NCI-H2029 treated with DMSO at 0.1 percent for 48 hours (cell line): ENCODE results near the gene PCNX1.
"Not testable (repeated sequence)": the region's sequence is repeated elsewhere in the genome, so short reads cannot be mapped to it uniquely, and the experiment has no call there.

Experiments used
- DNase-seq: peaks from one replicate; lab custom pipeline; 2025; lab: John Stamatoyannopoulos, UW

Gene PCNX1

GRCh38 chr14:70916300-70916699, 9.0 kb downstream of the PCNX1 start:
- DNase-seq, result no peak

GRCh38 chr14:70916799-70917198, 9.5 kb downstream of the PCNX1 start:
- no peak for DNase-seq

- DNase-seq, result no peak
These were observed 10.4 kb downstream of the PCNX1 start for GRCh38 chr14:70917633-70918032.

- no peak for DNase-seq
These were observed 12.5 kb downstream of the PCNX1 start for GRCh38 chr14:70919774-70920173.

- no peak for DNase-seq
These were observed 13.3 kb downstream of the PCNX1 start for GRCh38 chr14:70920608-70921007.

GRCh38 chr14:70921669-70922068, 14.4 kb downstream of the PCNX1 start:
- no peak for DNase-seq

- no peak for DNase-seq
These were observed 17.3 kb downstream of the PCNX1 start for GRCh38 chr14:70924521-70924920.

- DNase-seq, result no peak
These were observed 19.1 kb downstream of the PCNX1 start for GRCh38 chr14:70926235-70926830.

GRCh38 chr14:70931008-70931407, 23.7 kb downstream of the PCNX1 start:
- DNase-seq, result no peak

- no peak for DNase-seq
These were observed 26.8 kb downstream of the PCNX1 start for GRCh38 chr14:70934084-70934483.

GRCh38 chr14:70934502-70935134, 27.4 kb downstream of the PCNX1 start:
- DNase-seq, result no peak

GRCh38 chr14:70935135-70935534, 27.9 kb downstream of the PCNX1 start:
- no peak for DNase-seq

- not testable (repeated sequence) for DNase-seq
These were observed 32.4 kb downstream of the PCNX1 start for GRCh38 chr14:70939693-70940092.

GRCh38 chr14:70941637-70942341, 34.5 kb downstream of the PCNX1 start:
- DNase-seq, result not testable (repeated sequence)

GRCh38 chr14:70942342-70942706, 35.1 kb downstream of the PCNX1 start:
- DNase-seq, result no peak

GRCh38 chr14:70942721-70943120, 35.5 kb downstream of the PCNX1 start:
- not testable (repeated sequence) for DNase-seq

- DNase-seq, result no peak
These were observed 36.6 kb downstream of the PCNX1 start for GRCh38 chr14:70943838-70944237.

GRCh38 chr14:70947739-70948138, 40.5 kb downstream of the PCNX1 start:
- DNase-seq, result no peak

- no peak for DNase-seq
These were observed 45.2 kb downstream of the PCNX1 start for GRCh38 chr14:70952485-70952884.

GRCh38 chr14:70954068-70954467, 46.8 kb downstream of the PCNX1 start:
- no peak for DNase-seq

GRCh38 chr14:70955543-70956480, 48.6 kb downstream of the PCNX1 start:
- no peak for DNase-seq

GRCh38 chr14:70956511-70956910, 49.3 kb downstream of the PCNX1 start:
- DNase-seq, result no peak
